Dedifferentiated amniotic fluid mesenchymal stem cell (primary cell): ENCODE data around the gene PRKAR1A.

Experiments used
- DNase-seq: peaks from one replicate; pipeline ENCODE4 v3.0.0-alpha.2; 2016; ENCODE audit errors: extremely low spot score

The PRKAR1A gene

DNA sequence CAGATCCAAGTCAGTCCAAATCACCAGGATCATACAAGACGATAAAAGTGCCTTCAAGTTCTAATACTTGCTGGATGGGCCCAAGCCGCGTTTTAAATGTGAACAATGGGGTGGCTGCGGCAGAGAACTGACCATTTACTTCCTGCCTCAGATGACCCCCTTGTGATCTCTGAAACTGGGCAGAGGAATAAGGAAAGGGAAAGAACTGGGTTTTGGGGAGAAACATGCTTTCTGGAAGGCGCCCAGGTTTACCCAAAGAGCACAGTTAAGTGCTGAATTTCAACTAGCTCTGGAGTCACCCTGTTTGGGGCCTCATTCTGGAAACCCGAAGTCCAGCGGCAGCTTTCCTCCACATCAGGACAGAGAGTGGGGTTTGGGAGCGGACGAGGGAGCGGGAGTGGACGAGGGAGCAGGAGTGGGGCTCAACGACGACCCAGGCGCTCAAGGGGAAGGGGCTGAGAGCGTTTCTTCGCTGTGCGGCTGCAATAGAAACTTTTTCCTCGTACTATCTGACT is 87.4 kb downstream of the PRKAR1A start:
- no peak for DNase-seq

- DNase-seq: no peak
Measured at GRCh38 chr17:68600067-68600930, 88.1 kb downstream of the PRKAR1A start.
